ENCODE results near the gene PIP5K1B.

GRCh38 chr9:68717552-68718443, 12.8 kb downstream of the PIP5K1B start:
- TF ChIP-seq CTCF (conservative IDR thresholded peaks at IDR 0.05; ENCODE audit: low read depth, low read length) (no peak), EZH2 (IDR thresholded peaks at IDR 0.05; ENCODE audit: low read length, unreplicated experiment) (no peak), EZH2phosphoT487 (IDR thresholded peaks at IDR 0.05; ENCODE audit: borderline replicate concordance, low read length) (no peak)

Measured in PC-3 (cell line).